Neuronal stem cell (in vitro differentiated cells): ENCODE measurements around the gene LBX2. TPM values are rescaled to one million over a fixed set of nuclear protein-coding genes. Genes with fewer than 3 reads are reported as not detected.

Experiments
- DNase-seq: peaks from one replicate; pipeline ENCODE4 v3.0.0-alpha.2; 2013; ENCODE audit warnings: low spot score
- H2AFZ ChIP-seq: one replicate; pipeline ENCODE4 v1.6.1; 2013; ENCODE audit warnings: mild to moderate bottlenecking, low read length, inconsistent platforms
- H2AK5ac ChIP-seq: 2 replicates; pipeline ENCODE4 v1.6.1; 2013; ENCODE audit warnings: low read depth, mild to moderate bottlenecking, inconsistent platforms, low read length, moderate library complexity, mixed read lengths
- H2BK120ac ChIP-seq: 2 replicates; pipeline ENCODE4 v1.6.1; 2013; ENCODE audit warnings: low read depth, mild to moderate bottlenecking, inconsistent platforms, low read length, moderate library complexity, mixed read lengths
- H2BK12ac ChIP-seq: one replicate; pipeline ENCODE4 v1.6.1; 2013; ENCODE audit warnings: low read length, inconsistent platforms
- H2BK15ac ChIP-seq: 2 replicates; pipeline ENCODE4 v1.6.1; 2013; ENCODE audit warnings: mild to moderate bottlenecking, low read length, inconsistent platforms, mixed read lengths
- H2BK5ac ChIP-seq: one replicate; pipeline ENCODE4 v1.6.1; 2013; ENCODE audit warnings: inconsistent platforms, mild to moderate bottlenecking, low read length, moderate library complexity
- H3K14ac ChIP-seq: one replicate; pipeline ENCODE4 v1.6.1; 2013; ENCODE audit warnings: low read length, inconsistent platforms
- H3K18ac ChIP-seq: 2 replicates; pipeline ENCODE4 v1.6.1; 2013; ENCODE audit warnings: low read length, inconsistent platforms
- H3K23ac ChIP-seq: 2 replicates; pipeline ENCODE4 v1.6.1; 2013; ENCODE audit warnings: low read depth, mild to moderate bottlenecking, mixed read lengths, low read length, inconsistent platforms; ENCODE audit not compliant: poor library complexity
- H3K27ac ChIP-seq: replicated peaks from 3 replicates; pipeline ENCODE4 v1.5.1; 2013; ENCODE audit warnings: low read length, inconsistent platforms
- H3K27me3 ChIP-seq, 3 experiments: 2 replicates each; pipeline ENCODE4 v1.6.1; 2013; ENCODE audit warnings: low read length in 3 of 3, mild to moderate bottlenecking in 2 of 3, inconsistent platforms in 1 of 3, low read depth in 1 of 3, mixed read lengths in 1 of 3, moderate library complexity in 1 of 3; ENCODE audit not compliant: control insufficient read depth in 3 of 3, insufficient read depth in 3 of 3
- H3K36me3 ChIP-seq, 2 donors: replicated peaks in 1 of 2; 2 replicates each; pipeline ENCODE4 v1.6.1; 2013; ENCODE audit warnings: low read length in 2 of 2; ENCODE audit not compliant: control insufficient read depth in 2 of 2, insufficient read depth in 2 of 2
- H3K4ac ChIP-seq: 2 replicates; pipeline ENCODE4 v1.6.1; 2013; ENCODE audit warnings: inconsistent platforms, mild to moderate bottlenecking, low read length, moderate library complexity
- H3K4me1 ChIP-seq, 2 donors: 1 replicate in 1 of 2; 2 replicates in 1 of 2; pipeline ENCODE4 v1.6.1; 2013; ENCODE audit warnings: low read length in 2 of 2, low read depth in 1 of 2; ENCODE audit not compliant: control insufficient read depth in 2 of 2, insufficient read depth in 1 of 2
- H3K4me2 ChIP-seq: one replicate; pipeline ENCODE4 v1.6.1; 2013; ENCODE audit warnings: mild to moderate bottlenecking, low read length, inconsistent platforms; ENCODE audit not compliant: insufficient read depth, poor library complexity, severe bottlenecking
- H3K4me3 ChIP-seq, 2 donors: 2 replicates each; pipeline ENCODE4 v1.5.1; 2013; ENCODE audit warnings: low read length in 2 of 2, mild to moderate bottlenecking in 2 of 2, inconsistent platforms in 1 of 2, moderate library complexity in 1 of 2
- H3K79me1 ChIP-seq: one replicate; pipeline ENCODE4 v1.6.1; 2013; ENCODE audit warnings: low read depth, mild to moderate bottlenecking, inconsistent platforms, low read length, moderate library complexity
- H3K9ac ChIP-seq: one replicate; pipeline ENCODE4 v1.6.1; 2013; ENCODE audit warnings: mild to moderate bottlenecking, low read depth, low read length, inconsistent platforms; ENCODE audit not compliant: poor library complexity
- H3K9me3 ChIP-seq, 2 donors: replicated peaks in 1 of 2; 2 replicates each; pipeline versions ENCODE3 to v1.6.1; 2013; ENCODE audit warnings: low read length in 2 of 2, mild to moderate bottlenecking in 2 of 2, inconsistent platforms in 1 of 2, low read depth in 1 of 2, mixed read lengths in 1 of 2, moderate library complexity in 1 of 2; ENCODE audit not compliant: control insufficient read depth in 2 of 2, insufficient read depth in 1 of 2
- H4K8ac ChIP-seq: one replicate; pipeline ENCODE4 v1.6.1; 2013; ENCODE audit warnings: low read depth, mild to moderate bottlenecking, inconsistent platforms, low read length, moderate library complexity
- H4K91ac ChIP-seq: one replicate; pipeline ENCODE4 v1.6.1; 2013; ENCODE audit warnings: low read length, low read depth, mild to moderate bottlenecking, inconsistent platforms; ENCODE audit not compliant: poor library complexity
- WGBS, 2 donors: extraction: QIAGEN DNeasy Blood & Tissue Kit; methylation state at CpG; one replicate each; pipeline ENCODE4 v1.1.7; 2013; ENCODE audit warnings: missing lambda C conversion rate in 2 of 2, mixed read lengths in 1 of 2; ENCODE audit not compliant: insufficient read length in 2 of 2, insufficient replicate concordance in 1 of 2; ENCODE audit errors: extremely low coverage in 2 of 2; 5-methylcytosine and 5-hydroxymethylcytosine counted together
- polyA plus RNA-seq, 2 experiments: library from polyadenylated mRNA; stranded (reverse); fragments of 200-250 nt; gene quantifications; one replicate each; pipeline ENCODE4 v1.2.3, GENCODE V29; 2013

The LBX2 gene
- polyA plus RNA-seq (2013, experiment 1 of 2) = 0.08 TPM
- polyA plus RNA-seq (2013, experiment 2 of 2) = 0.10 TPM

GRCh38 chr2:74499267-74499939 is at the start of gene LBX2:
Gene LBX2, minus strand, starts transcription at chr2:74499603. Its CDS starts 66 bp downstream, at chr2:74499537.
- peak within 1 kb of the TSS; percentile 49 for H2BK120ac ChIP-seq
- peak within 1 kb of the TSS; percentile 89 for H2AK5ac ChIP-seq
- no peaks in the 10 kb centered on the region for H3K79me1 ChIP-seq
- H3K9ac ChIP-seq = peak within 1 kb of the TSS; percentile 61
- H3K27ac ChIP-seq = no peak within 1 kb of the TSS
- peak within 1 kb of the TSS; percentile 28 for H4K91ac ChIP-seq
- peak within 1 kb of the TSS; percentile 82 for H3K4me2 ChIP-seq
- H3K4me3 ChIP-seq = peak within 1 kb of the TSS; percentile 41 to 64
- H3K36me3 ChIP-seq = peaks cover 0 to 2% of the 10 kb centered on the region in 2 donors
- H3K27me3 ChIP-seq = peaks cover 57 to 90% (median 83%) of the 10 kb centered on the region in 3 experiments
- no peak within 1 kb of the TSS for H2BK12ac ChIP-seq
- peak within 1 kb of the TSS; percentile 85 for H2AFZ ChIP-seq
- no peak within 1 kb of the TSS for H3K14ac ChIP-seq
- peak within 1 kb of the TSS; percentile 37 for H2BK15ac ChIP-seq
- no peak within 1 kb of the TSS for H3K4ac ChIP-seq
- no peak within 1 kb of the TSS for H2BK5ac ChIP-seq
- WGBS, 2 donors = no CpG with 5 or more reads among the region's 65 CpGs
- DNase-seq = no peak
- H3K23ac ChIP-seq = peak within 1 kb of the TSS; percentile 99
- no peaks in the 10 kb centered on the region for H3K9me3 ChIP-seq
- H3K4me1 ChIP-seq = peaks cover 16 to 21% of the 10 kb centered on the region in 2 donors
- H3K18ac ChIP-seq = peak within 1 kb of the TSS; percentile 83
- H4K8ac ChIP-seq = no peak within 1 kb of the TSS

- no peak overlapping the region for H3K18ac ChIP-seq
- no peak overlapping the region for H3K14ac ChIP-seq
- no peak overlapping the region for H3K27ac ChIP-seq
- H3K9me3 ChIP-seq = no peaks in the 10 kb centered on the region
- no peak overlapping the region for H2AK5ac ChIP-seq
- no peak overlapping the region for H2BK12ac ChIP-seq
- H3K4me1 ChIP-seq = peaks cover 4 to 21% of the 10 kb centered on the region in 2 donors
- H3K4me3 ChIP-seq = peak overlapping the region in 1 of 2 donors; percentile 77
- WGBS, 2 donors = no CpG with 5 or more reads among the region's 26 CpGs
- no peak overlapping the region for H2AFZ ChIP-seq
- H3K4me2 ChIP-seq = peak overlapping the region; percentile 84
- H3K27me3 ChIP-seq = peaks cover 0 to 41% (median 0%) of the 10 kb centered on the region in 3 experiments
- no peak overlapping the region for H4K8ac ChIP-seq
- H2BK5ac ChIP-seq = no peak overlapping the region
- H3K4ac ChIP-seq = no peak overlapping the region
- DNase-seq = no peak
- no peak overlapping the region for H4K91ac ChIP-seq
- H2BK120ac ChIP-seq = no peak overlapping the region
- peaks cover 4% of the 10 kb centered on the region for H3K79me1 ChIP-seq
- peaks cover 11 to 33% of the 10 kb centered on the region in 2 donors for H3K36me3 ChIP-seq
- no peak overlapping the region for H2BK15ac ChIP-seq
- no peak overlapping the region for H3K9ac ChIP-seq
- no peak overlapping the region for H3K23ac ChIP-seq
Measured at GRCh38 chr2:74548285-74548899, 49.0 kb upstream of the LBX2 start.

GRCh38 chr2:74546004-74546403 is 46.6 kb upstream of the LBX2 start:
- H3K27ac ChIP-seq = no peak overlapping the region
- no peak overlapping the region for H2BK120ac ChIP-seq
- H2AFZ ChIP-seq = no peak overlapping the region
- H3K9me3 ChIP-seq = no peaks in the 10 kb centered on the region
- H3K9ac ChIP-seq = no peak overlapping the region
- H2BK12ac ChIP-seq = no peak overlapping the region
- no peak overlapping the region for H4K91ac ChIP-seq
- peaks cover 4 to 24% of the 10 kb centered on the region in 2 donors for H3K36me3 ChIP-seq
- H3K4me1 ChIP-seq = peaks cover 0 to 12% of the 10 kb centered on the region in 2 donors
- H3K4me3 ChIP-seq = no peak overlapping the region
- H3K79me1 ChIP-seq = no peaks in the 10 kb centered on the region
- H3K4me2 ChIP-seq = no peak overlapping the region
- H2BK5ac ChIP-seq = no peak overlapping the region
- H4K8ac ChIP-seq = no peak overlapping the region
- H3K27me3 ChIP-seq = peaks cover 0 to 32% (median 0%) of the 10 kb centered on the region in 3 experiments
- DNase-seq = no peak
- no peak overlapping the region for H3K23ac ChIP-seq
- H2BK15ac ChIP-seq = no peak overlapping the region
- H3K14ac ChIP-seq = no peak overlapping the region
- WGBS, 2 donors = no CpG with 5 or more reads among the region's 3 CpGs
- no peak overlapping the region for H3K4ac ChIP-seq
- H2AK5ac ChIP-seq = no peak overlapping the region
- H3K18ac ChIP-seq = no peak overlapping the region

- no peak overlapping the region for H4K91ac ChIP-seq
- H3K18ac ChIP-seq = no peak overlapping the region
- H2AK5ac ChIP-seq = no peak overlapping the region
- no peak overlapping the region for H3K14ac ChIP-seq
- H3K4ac ChIP-seq = no peak overlapping the region
- H3K4me1 ChIP-seq = peaks cover 0 to 8% of the 10 kb centered on the region in 2 donors
- no peak overlapping the region for H2AFZ ChIP-seq
- H3K23ac ChIP-seq = no peak overlapping the region
- no peak overlapping the region for H2BK120ac ChIP-seq
- no peak overlapping the region for H3K27ac ChIP-seq
- H3K79me1 ChIP-seq = no peaks in the 10 kb centered on the region
- no peak overlapping the region for H3K4me2 ChIP-seq
- H3K4me3 ChIP-seq = no peak overlapping the region
- H2BK15ac ChIP-seq = no peak overlapping the region
- H2BK5ac ChIP-seq = no peak overlapping the region
- H3K36me3 ChIP-seq = peaks cover 0 to 18% of the 10 kb centered on the region in 2 donors
- no peak overlapping the region for H2BK12ac ChIP-seq
- no CpG with 5 or more reads among the region's 3 CpGs for WGBS, 2 donors
- peaks cover 0 to 20% (median 0%) of the 10 kb centered on the region in 3 experiments for H3K27me3 ChIP-seq
- no peak for DNase-seq
- H3K9ac ChIP-seq = no peak overlapping the region
- no peak overlapping the region for H4K8ac ChIP-seq
- no peaks in the 10 kb centered on the region for H3K9me3 ChIP-seq
Measured at GRCh38 chr2:74544634-74545033, 45.2 kb upstream of the LBX2 start.
